Right cardiac atrium (tissue), 5 donors: ENCODE measurements around the gene PLEKHM2. TPM values are rescaled to one million over a fixed set of nuclear protein-coding genes. Genes with fewer than 3 reads are reported as not detected.

Experiments
- ATAC-seq, 2 donors: fragments of 200-7000 bp; cut with Tn5 transposase; one replicate each; pipeline versions ENCODE4 v1.8.0 to v1.9.1; 2020; ENCODE audit warnings: moderate library complexity in 2 of 2, mild to moderate bottlenecking in 1 of 2
- DNase-seq, 3 donors: peaks; one replicate each; pipeline ENCODE4 v3.0.0-alpha.2; 2020
- H3K27ac ChIP-seq: one replicate; pipeline ENCODE4 v1.5.1; 2013; ENCODE audit warnings: mild to moderate bottlenecking, low read length, control low read depth, moderate library complexity
- H3K27me3 ChIP-seq: one replicate; pipeline ENCODE4 v1.6.1; 2013; ENCODE audit not compliant: control insufficient read depth, insufficient read depth
- H3K4me1 ChIP-seq: one replicate; pipeline ENCODE4 v1.6.1; 2013; ENCODE audit warnings: low read length; ENCODE audit not compliant: control insufficient read depth, insufficient read depth
- H3K4me3 ChIP-seq: one replicate; pipeline ENCODE4 v1.5.1; 2013; ENCODE audit warnings: low read length, control low read depth
- H3K9me3 ChIP-seq: one replicate; pipeline ENCODE4 v1.6.1; 2013; ENCODE audit warnings: low read length; ENCODE audit not compliant: control insufficient read depth
- WGBS: extraction: QIAGEN DNeasy Blood & Tissue Kit; methylation state at CpG from one replicate; pipeline ENCODE4 v1.1.7; 2013; 5-methylcytosine and 5-hydroxymethylcytosine counted together
- intact Hi-C, 4 donors: fragments of 100-400 bp; cut with DNase I; formaldehyde crosslinking; loops; one replicate each; pipeline versions ENCODE4 v1.11.0 to v1.14.0; 2022 to 2023
- polyA plus RNA-seq: library from polyadenylated mRNA; stranded (reverse); fragments of 200-250 nt; gene quantifications from one replicate; pipeline ENCODE4 v1.2.3, GENCODE V29; 2013
- total RNA-seq, 4 donors: library from RNA; stranded (reverse); fragmentation: NEBNext Ultra II Directional; extraction: Animal tissue kit (Norgen Biotek cat#: 25700); gene quantifications; one replicate each; pipeline ENCODE4 v1.2.1, GENCODE V29; 2021
- donor health status: healthy with polysubstance abuse.
- donor health status: DM: no; HTN: yes; CAD: no.
- donor health status: DM: no; HTN: no; CAD: no.
- donor health status: DM: no; HTN: yes; CAD: no; lungs with severe emphysema.
- donor health status: DM: yes; HTN: yes; CAD: no.

The PLEKHM2 gene
- total and polyA plus RNA-seq, 5 donors, result 71.8 to 85.1 (median 73.4) TPM

DNA sequence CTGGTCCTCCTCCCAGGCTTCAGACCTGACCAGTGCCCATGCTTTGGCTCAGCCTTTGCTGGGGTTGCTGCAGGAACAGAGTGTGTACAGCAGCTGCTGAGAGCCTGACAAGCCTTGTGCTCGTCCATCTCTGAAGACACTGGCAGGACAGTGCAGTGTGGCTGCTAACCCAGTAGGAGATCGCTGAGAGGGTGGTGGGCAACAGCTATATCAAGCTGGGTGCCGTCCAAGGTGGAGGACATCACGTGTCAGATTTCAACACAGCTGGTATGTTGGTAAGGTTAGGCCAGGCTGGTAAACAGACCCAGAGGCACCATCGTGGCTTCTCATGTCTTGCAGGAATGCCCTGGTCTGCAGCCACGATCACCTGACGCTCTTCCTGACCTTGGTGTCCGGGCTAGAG is 34.1 kb downstream of the PLEKHM2 start:
- Histone ChIP-seq H3K4me3 (no peak overlapping the region), H3K4me1 (peaks cover 14% of the 10 kb centered on the region), H3K9me3 (no peaks in the 10 kb centered on the region), H3K27ac (peak overlapping the region; percentile 69), H3K27me3 (no peaks in the 10 kb centered on the region)
- intact Hi-C loops, result no loop called here
- 70% methylated on average over 8 of the region's 8 CpGs for WGBS
- ATAC-seq (peak; percentile 25 to 33), DNase-seq (peak in 1 of 3 donors; percentile 53)

DNA sequence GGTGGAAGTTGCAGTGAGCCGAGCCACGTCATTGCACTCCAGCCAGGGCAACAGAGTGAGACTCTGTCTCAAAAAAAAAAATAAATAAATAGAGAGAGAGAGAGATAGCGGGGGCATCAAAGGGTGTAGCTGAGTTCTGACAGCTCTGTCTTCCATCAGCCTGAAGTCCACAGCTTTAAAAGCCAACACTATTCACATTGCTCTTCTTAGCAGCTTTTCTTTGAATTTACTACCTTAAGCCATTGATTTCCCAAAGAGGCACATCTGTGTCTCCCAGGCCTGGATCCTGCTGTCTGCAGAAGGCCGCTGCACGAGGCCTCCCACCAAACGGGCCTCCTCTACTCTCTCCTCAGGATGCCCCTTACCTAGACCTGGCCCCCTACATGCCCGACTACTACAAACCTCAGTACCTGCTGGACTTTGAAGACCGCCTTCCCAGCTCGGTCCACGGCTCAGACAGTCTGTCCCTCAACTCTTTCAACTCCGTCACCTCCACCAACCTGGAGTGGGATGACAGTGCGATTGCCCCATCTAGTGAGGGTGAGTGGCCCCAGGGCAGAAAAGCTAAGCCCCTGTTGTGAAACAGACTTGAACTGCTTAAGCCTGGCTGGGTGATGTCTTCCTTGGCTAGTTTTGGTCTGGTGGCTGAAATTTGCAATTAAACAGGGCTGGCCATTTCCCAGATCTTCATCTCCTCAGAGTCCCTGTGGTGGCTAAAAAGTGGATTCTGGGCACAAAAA is 35.4 kb downstream of the PLEKHM2 start:
- DNase-seq, result peak in 1 of 3 donors; percentile 17
- H3K4me1 ChIP-seq, result peaks cover 13% of the 10 kb centered on the region
- no peak overlapping the region for H3K4me3 ChIP-seq
- no peaks in the 10 kb centered on the region for H3K9me3 ChIP-seq
- ATAC-seq, result no peak
- H3K27ac ChIP-seq, result no peak overlapping the region
- 82% methylated on average over 12 of the region's 12 CpGs for WGBS
- intact Hi-C loops, result no loop called here
- H3K27me3 ChIP-seq, result no peaks in the 10 kb centered on the region

- Histone ChIP-seq H3K27ac (peak overlapping the region; percentile 22), H3K4me3 (no peak overlapping the region), H3K27me3 (no peaks in the 10 kb centered on the region), H3K9me3 (no peaks in the 10 kb centered on the region), H3K4me1 (peaks cover 5% of the 10 kb centered on the region)
- intact Hi-C loops, result no loop called here
- ATAC-seq (no peak), DNase-seq (no peak)
- WGBS, result 79% methylated on average over 3 of the region's 3 CpGs
These were observed 36.7 kb downstream of the PLEKHM2 start for GRCh38 chr1:15720861-15721260.

- H3K27me3 ChIP-seq, result no peaks in the 10 kb centered on the region
- H3K9me3 ChIP-seq, result no peaks in the 10 kb centered on the region
- 60% methylated on average over 4 of the region's 4 CpGs for WGBS
- ATAC-seq, result no peak
- peaks cover 4% of the 10 kb centered on the region for H3K4me1 ChIP-seq
- H3K27ac ChIP-seq, result no peak overlapping the region
- intact Hi-C loops, result no loop called here
- no peak for DNase-seq
- no peak overlapping the region for H3K4me3 ChIP-seq
These were observed 38.3 kb downstream of the PLEKHM2 start for GRCh38 chr1:15722411-15722810.

DNA sequence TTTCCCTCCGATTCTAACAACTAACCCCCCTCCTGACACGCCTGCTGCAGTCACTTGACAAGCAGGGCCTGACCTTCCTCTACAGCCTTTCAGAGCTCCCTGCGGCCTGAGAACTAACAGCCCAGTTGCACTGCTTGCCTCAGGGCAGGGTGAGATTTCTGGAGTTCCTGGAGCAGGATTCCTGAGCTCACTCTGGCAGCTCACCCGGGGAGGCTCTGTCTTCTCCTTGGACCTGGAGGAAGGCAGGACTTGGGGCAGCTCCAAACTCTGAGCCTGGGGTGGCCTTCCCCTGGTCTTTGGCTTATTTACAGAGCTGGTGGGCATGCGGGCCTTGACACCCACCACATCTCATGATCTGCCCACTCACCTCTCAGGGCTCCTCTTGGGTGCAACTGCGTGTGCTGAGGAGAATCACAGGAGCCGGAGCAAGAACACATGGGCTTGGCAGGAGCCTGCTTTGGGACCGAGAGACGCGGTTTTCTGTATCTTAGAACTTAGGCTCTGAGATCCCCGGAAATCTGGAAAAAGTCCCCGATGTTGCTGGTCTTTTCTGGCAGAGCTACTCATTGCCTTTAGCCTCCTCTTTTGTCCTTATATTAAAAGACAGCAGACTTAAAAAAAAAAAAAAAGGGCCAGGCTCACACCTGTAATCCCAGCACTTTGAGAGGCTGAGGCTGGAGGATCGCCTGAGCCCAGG is 38.9 kb downstream of the PLEKHM2 start:
- WGBS, result 80% methylated on average over 13 of the region's 13 CpGs
- DNase-seq (no peak), ATAC-seq (no peak)
- intact Hi-C loops, result no loop called here
- Histone ChIP-seq H3K9me3 (no peaks in the 10 kb centered on the region), H3K27ac (no peak overlapping the region), H3K4me1 (no peaks in the 10 kb centered on the region), H3K4me3 (no peak overlapping the region), H3K27me3 (no peaks in the 10 kb centered on the region)

- Histone ChIP-seq H3K4me3 (no peak overlapping the region), H3K4me1 (no peaks in the 10 kb centered on the region), H3K27me3 (no peaks in the 10 kb centered on the region), H3K27ac (no peak overlapping the region), H3K9me3 (no peaks in the 10 kb centered on the region)
- ATAC-seq (no peak), DNase-seq (peak in 1 of 3 donors; percentile 33)
- intact Hi-C loops, result no loop called here
- 96% methylated on average over 20 of the region's 20 CpGs for WGBS
These were observed 39.6 kb downstream of the PLEKHM2 start for GRCh38 chr1:15723631-15724246.

- ATAC-seq (peak in 1 of 2 donors; percentile 3), DNase-seq (peak in 1 of 3 donors; percentile 56)
- no peaks in the 10 kb centered on the region for H3K9me3 ChIP-seq
- intact Hi-C loops, result no loop called here
- no peaks in the 10 kb centered on the region for H3K4me1 ChIP-seq
- H3K27me3 ChIP-seq, result no peaks in the 10 kb centered on the region
- no peak overlapping the region for H3K4me3 ChIP-seq
- 75% methylated on average over 26 of the region's 26 CpGs for WGBS
- H3K27ac ChIP-seq, result no peak overlapping the region
These were observed 41.1 kb downstream of the PLEKHM2 start for GRCh38 chr1:15724949-15725880.

DNA sequence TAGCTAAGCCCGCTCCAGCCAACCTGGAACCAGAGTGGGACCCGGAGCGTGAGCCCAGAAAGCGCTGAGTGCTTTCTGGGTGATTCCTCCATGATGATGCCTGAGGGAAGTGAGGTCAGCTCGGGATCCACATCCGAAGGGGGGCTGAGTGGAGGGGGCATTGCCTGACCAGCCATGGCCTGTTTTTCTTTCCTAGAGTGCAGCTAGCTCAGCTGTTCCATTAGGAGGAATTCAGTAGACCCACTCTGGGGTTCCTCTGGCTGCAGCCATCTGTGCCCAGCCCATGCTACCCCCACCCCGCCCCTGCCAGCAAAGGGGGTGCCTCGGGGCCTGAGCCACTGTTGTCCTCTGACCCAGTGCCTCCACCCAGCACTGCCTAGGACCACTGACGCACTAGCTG is 42.4 kb downstream of the PLEKHM2 start:
- no peak overlapping the region for H3K27ac ChIP-seq
- ATAC-seq (no peak), DNase-seq (peak in 1 of 3 donors; percentile 47)
- no peaks in the 10 kb centered on the region for H3K9me3 ChIP-seq
- H3K4me3 ChIP-seq, result no peak overlapping the region
- intact Hi-C loops, result no loop called here
- no peaks in the 10 kb centered on the region for H3K27me3 ChIP-seq
- WGBS, result 90% methylated on average over 9 of the region's 9 CpGs
- no peaks in the 10 kb centered on the region for H3K4me1 ChIP-seq

- Histone ChIP-seq H3K27me3 (no peaks in the 10 kb centered on the region), H3K4me1 (no peaks in the 10 kb centered on the region), H3K9me3 (no peaks in the 10 kb centered on the region), H3K4me3 (no peak overlapping the region), H3K27ac (no peak overlapping the region)
- DNase-seq (no peak), ATAC-seq (peak; percentile 12 to 27)
- WGBS, result 67% methylated on average over 21 of the region's 21 CpGs
- intact Hi-C loops, result no loop called here
These were observed 42.9 kb downstream of the PLEKHM2 start for GRCh38 chr1:15727021-15727420.

DNA sequence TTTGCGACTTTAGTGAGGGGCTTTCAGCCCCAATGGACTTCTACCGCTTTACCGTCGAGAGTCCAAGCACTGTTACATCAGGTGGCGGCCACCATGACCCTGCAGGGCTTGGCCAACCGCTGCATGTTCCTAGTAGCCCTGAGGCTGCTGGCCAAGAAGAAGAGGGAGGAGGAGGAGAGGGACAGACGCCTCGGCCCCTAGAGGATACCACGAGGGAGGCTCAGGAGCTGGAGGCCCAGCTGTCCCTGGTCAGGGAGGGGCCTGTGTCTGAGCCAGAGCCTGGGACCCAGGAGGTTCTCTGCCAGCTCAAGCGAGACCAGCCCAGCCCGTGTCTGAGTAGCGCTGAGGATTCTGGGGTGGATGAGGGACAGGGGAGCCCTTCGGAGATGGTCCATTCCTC is 43.3 kb downstream of the PLEKHM2 start:
- Histone ChIP-seq H3K9me3 (no peaks in the 10 kb centered on the region), H3K27me3 (no peaks in the 10 kb centered on the region), H3K27ac (no peak overlapping the region), H3K4me3 (no peak overlapping the region), H3K4me1 (no peaks in the 10 kb centered on the region)
- DNase-seq, result no peak
- ATAC-seq, result no peak
- 74% methylated on average over 13 of the region's 13 CpGs for WGBS
- intact Hi-C loops, result no loop called here
